Activated T-cell treated with anti-CD3 and anti-CD28 coated beads, Interleukin-2, amount 50 U/mL, for 24 hours (primary cell): Measurements from ENCODE around the gene LYRM4.
"Not testable (repeated sequence)": the region's sequence is repeated elsewhere in the genome, so short reads cannot be mapped to it uniquely, and the experiment has no call there.

Source experiments
- DNase-seq: peaks from one replicate; pipeline ENCODE4 v3.0.0-alpha.2; 2020
- H3K27ac Mint-ChIP-seq: 2 replicates; pipeline ENCODE4 v1.8.0; 2020; ENCODE audit warnings: mild to moderate bottlenecking, mixed read lengths
- H3K27me3 Mint-ChIP-seq: 2 replicates; pipeline ENCODE4 v1.8.0; 2020; ENCODE audit warnings: mixed read lengths
- H3K36me3 Mint-ChIP-seq: 2 replicates; pipeline ENCODE4 v1.8.0; 2020; ENCODE audit warnings: low read depth, mixed read lengths
- H3K4me1 Mint-ChIP-seq: 2 replicates; pipeline ENCODE4 v1.8.0; 2020; ENCODE audit warnings: low read depth, mixed read lengths
- H3K4me3 Mint-ChIP-seq: 2 replicates; pipeline ENCODE4 v1.8.0; 2020; ENCODE audit warnings: mild to moderate bottlenecking, moderate library complexity, mixed read lengths
- H3K9me3 Mint-ChIP-seq: 2 replicates; pipeline ENCODE4 v1.8.0; 2020; ENCODE audit warnings: mixed read lengths

Gene LYRM4

GRCh38 chr6:5079692-5080091 is 181.1 kb downstream of the LYRM4 start:
- Mint-ChIP-seq H3K9me3 (no peaks in the 10 kb centered on the region), H3K36me3 (no peaks in the 10 kb centered on the region), H3K4me3 (no peak overlapping the region), H3K27ac (no peak overlapping the region), H3K4me1 (peaks cover 3% of the 10 kb centered on the region), H3K27me3 (peaks cover 55% of the 10 kb centered on the region)
- DNase-seq = no peak

- Mint-ChIP-seq H3K4me1 (no peaks in the 10 kb centered on the region), H3K36me3 (no peaks in the 10 kb centered on the region), H3K27ac (no peak overlapping the region), H3K9me3 (no peaks in the 10 kb centered on the region), H3K27me3 (peaks cover 48% of the 10 kb centered on the region), H3K4me3 (no peak overlapping the region)
- no peak for DNase-seq
Observed at GRCh38 chr6:5078121-5078669, 182.6 kb downstream of the LYRM4 start.

- no peaks in the 10 kb centered on the region for H3K9me3 Mint-ChIP-seq
- H3K27ac Mint-ChIP-seq = no peak overlapping the region
- peaks cover 7% of the 10 kb centered on the region for H3K4me1 Mint-ChIP-seq
- peaks cover 36% of the 10 kb centered on the region for H3K27me3 Mint-ChIP-seq
- no peaks in the 10 kb centered on the region for H3K36me3 Mint-ChIP-seq
- DNase-seq = no peak
- H3K4me3 Mint-ChIP-seq = no peak overlapping the region
Observed at GRCh38 chr6:5076931-5077330, 183.8 kb downstream of the LYRM4 start.

GRCh38 chr6:5073992-5074391 is 186.8 kb downstream of the LYRM4 start:
- no peak for DNase-seq
- Mint-ChIP-seq H3K27ac (no peak overlapping the region), H3K4me3 (no peak overlapping the region), H3K27me3 (peaks cover 25% of the 10 kb centered on the region), H3K36me3 (no peaks in the 10 kb centered on the region), H3K9me3 (no peaks in the 10 kb centered on the region), H3K4me1 (peaks cover 9% of the 10 kb centered on the region)

- H3K27ac Mint-ChIP-seq = no peak overlapping the region
- H3K4me3 Mint-ChIP-seq = no peak overlapping the region
- DNase-seq = no peak
- peaks cover 1% of the 10 kb centered on the region for H3K9me3 Mint-ChIP-seq
- peaks cover 25% of the 10 kb centered on the region for H3K27me3 Mint-ChIP-seq
- H3K36me3 Mint-ChIP-seq = no peaks in the 10 kb centered on the region
- H3K4me1 Mint-ChIP-seq = peaks cover 9% of the 10 kb centered on the region
Observed at GRCh38 chr6:5072440-5072839, 188.3 kb downstream of the LYRM4 start.

- Mint-ChIP-seq H3K27ac (no peak overlapping the region), H3K4me1 (peaks cover 9% of the 10 kb centered on the region), H3K4me3 (no peak overlapping the region), H3K9me3 (peaks cover 6% of the 10 kb centered on the region), H3K36me3 (no peaks in the 10 kb centered on the region), H3K27me3 (peaks cover 17% of the 10 kb centered on the region)
- no peak for DNase-seq
Observed at GRCh38 chr6:5071216-5071615, 189.5 kb downstream of the LYRM4 start.

- Mint-ChIP-seq H3K4me3 (no peak overlapping the region), H3K4me1 (peaks cover 9% of the 10 kb centered on the region), H3K9me3 (peaks cover 6% of the 10 kb centered on the region), H3K27me3 (peaks cover 5% of the 10 kb centered on the region), H3K36me3 (no peaks in the 10 kb centered on the region), H3K27ac (no peak overlapping the region)
- DNase-seq = no peak
Observed at GRCh38 chr6:5068153-5068751, 192.5 kb downstream of the LYRM4 start.

- Mint-ChIP-seq H3K4me3 (no peak overlapping the region), H3K9me3 (peaks cover 6% of the 10 kb centered on the region), H3K36me3 (no peaks in the 10 kb centered on the region), H3K27ac (no peak overlapping the region), H3K4me1 (peaks cover 4% of the 10 kb centered on the region), H3K27me3 (peaks cover 5% of the 10 kb centered on the region)
- no peak for DNase-seq
Observed at GRCh38 chr6:5067305-5067704, 193.4 kb downstream of the LYRM4 start.

GRCh38 chr6:5066456-5067093 is 194.2 kb downstream of the LYRM4 start:
- no peaks in the 10 kb centered on the region for H3K36me3 Mint-ChIP-seq
- no peaks in the 10 kb centered on the region for H3K4me1 Mint-ChIP-seq
- H3K27me3 Mint-ChIP-seq = peaks cover under 1% of the 10 kb centered on the region
- DNase-seq = no peak
- H3K4me3 Mint-ChIP-seq = no peak overlapping the region
- H3K27ac Mint-ChIP-seq = no peak overlapping the region
- H3K9me3 Mint-ChIP-seq = peaks cover 6% of the 10 kb centered on the region

GRCh38 chr6:5063617-5064016 is 197.1 kb downstream of the LYRM4 start:
- Mint-ChIP-seq H3K36me3 (no peaks in the 10 kb centered on the region), H3K27me3 (no peaks in the 10 kb centered on the region), H3K4me3 (no peak overlapping the region), H3K9me3 (peaks cover 6% of the 10 kb centered on the region), H3K27ac (no peak overlapping the region), H3K4me1 (no peaks in the 10 kb centered on the region)
- no peak for DNase-seq

GRCh38 chr6:5061152-5061551 is 199.6 kb downstream of the LYRM4 start:
- no peaks in the 10 kb centered on the region for H3K36me3 Mint-ChIP-seq
- no peaks in the 10 kb centered on the region for H3K9me3 Mint-ChIP-seq
- no peaks in the 10 kb centered on the region for H3K4me1 Mint-ChIP-seq
- H3K27me3 Mint-ChIP-seq = no peaks in the 10 kb centered on the region
- DNase-seq = no peak
- no peak overlapping the region for H3K27ac Mint-ChIP-seq
- H3K4me3 Mint-ChIP-seq = no peak overlapping the region

- not testable (repeated sequence) for DNase-seq, H3K27me3 Mint-ChIP-seq, H3K4me1 Mint-ChIP-seq, H3K9me3 Mint-ChIP-seq, H3K27ac Mint-ChIP-seq, H3K4me3 Mint-ChIP-seq, H3K36me3 Mint-ChIP-seq
Observed at GRCh38 chr6:5060439-5060838, 200.3 kb downstream of the LYRM4 start.

- Mint-ChIP-seq H3K4me1 (no peaks in the 10 kb centered on the region), H3K27ac (no peak overlapping the region), H3K4me3 (no peak overlapping the region), H3K27me3 (no peaks in the 10 kb centered on the region), H3K36me3 (no peaks in the 10 kb centered on the region), H3K9me3 (no peaks in the 10 kb centered on the region)
- DNase-seq = no peak
Observed at GRCh38 chr6:5059036-5059896, 201.5 kb downstream of the LYRM4 start.
